Stimulated activated CD8-positive, alpha-beta memory T cell treated with anti-CD3 and anti-CD28 coated beads, Interleukin-7, amount 100 ng/mL, for 24 hours (primary cell): ENCODE data around the gene RNF223.
A peak's percentile ranks its signal among the peaks of the same experiment; 100 is the strongest.

Source experiments
- DNase-seq: peaks from one replicate; pipeline ENCODE4 v3.0.0-alpha.2; 2020; ENCODE audit warnings: low read depth

Gene RNF223

GRCh38 chr1:1073743-1074587 is at the start of gene RNF223:
RNF223 (minus strand) TSS chr1:1074306; CDS start chr1:1072566, 1,740 bp downstream.
- no peak for DNase-seq

GRCh38 chr1:1122981-1123480 is 48.9 kb upstream of the RNF223 start:
- no peak for DNase-seq

GRCh38 chr1:1122078-1122811 is 48.1 kb upstream of the RNF223 start:
- DNase-seq: peak; percentile 74

- no peak for DNase-seq
Observed at GRCh38 chr1:1121611-1122077, 47.5 kb upstream of the RNF223 start.

GRCh38 chr1:1120866-1121591 is 46.9 kb upstream of the RNF223 start:
- DNase-seq: no peak

GRCh38 chr1:1120096-1120495 is 46.0 kb upstream of the RNF223 start:
- no peak for DNase-seq

GRCh38 chr1:1119272-1119890 is 45.3 kb upstream of the RNF223 start:
- no peak for DNase-seq

- no peak for DNase-seq
Observed at GRCh38 chr1:1118876-1119220, 44.7 kb upstream of the RNF223 start.

- no peak for DNase-seq
Observed at GRCh38 chr1:1118011-1118875, 44.1 kb upstream of the RNF223 start.

- no peak for DNase-seq
Observed at GRCh38 chr1:1117469-1117831, 43.3 kb upstream of the RNF223 start.

GRCh38 chr1:1116701-1117468 is 42.8 kb upstream of the RNF223 start:
- DNase-seq: no peak

GRCh38 chr1:1115786-1116700 is 41.9 kb upstream of the RNF223 start, which contains the start of gene C1orf159:
C1orf159 (minus strand) TSS chr1:1116089; CDS start chr1:1091543, 24,546 bp downstream.
- peak; percentile 94 for DNase-seq

- no peak for DNase-seq
Observed at GRCh38 chr1:1115136-1115785, 41.2 kb upstream of the RNF223 start.

- no peak for DNase-seq
Observed at GRCh38 chr1:1114431-1114830, 40.3 kb upstream of the RNF223 start.

- no peak for DNase-seq
Observed at GRCh38 chr1:1112237-1112985, 38.3 kb upstream of the RNF223 start.

- no peak for DNase-seq
Observed at GRCh38 chr1:1111516-1112236, 37.6 kb upstream of the RNF223 start.

- DNase-seq: no peak
Observed at GRCh38 chr1:1110561-1110971, 36.5 kb upstream of the RNF223 start.
